ENCODE results near the gene BTBD1.
"Not testable (repeated sequence)": the region's sequence is repeated elsewhere in the genome, so short reads cannot be mapped to it uniquely, and the experiment has no call there.

The BTBD1 gene

GRCh38 chr15:83057002-83057401 is 10.1 kb downstream of the BTBD1 start:
- no peak for DNase-seq (ENCODE audit: low read depth)

GRCh38 chr15:83053151-83053550 is 13.9 kb downstream of the BTBD1 start:
- no peak for DNase-seq (ENCODE audit: low read depth)

- DNase-seq (ENCODE audit: low read depth) = no peak
Measured at GRCh38 chr15:83046558-83047127, 20.4 kb downstream of the BTBD1 start.

- no peak for DNase-seq (ENCODE audit: low read depth)
Measured at GRCh38 chr15:83044156-83044555, 22.9 kb downstream of the BTBD1 start.

GRCh38 chr15:83039206-83039605 is 27.8 kb downstream of the BTBD1 start:
- no peak for DNase-seq (ENCODE audit: low read depth)

- DNase-seq (ENCODE audit: low read depth) = no peak
Measured at GRCh38 chr15:83036253-83036652, 30.8 kb downstream of the BTBD1 start.

- not testable (repeated sequence) for DNase-seq (ENCODE audit: low read depth)
Measured at GRCh38 chr15:83031234-83031633, 35.8 kb downstream of the BTBD1 start.

GRCh38 chr15:83030021-83030420 is 37.0 kb downstream of the BTBD1 start:
- no peak for DNase-seq (ENCODE audit: low read depth)

GRCh38 chr15:83018436-83018835 is 48.6 kb downstream of the BTBD1 start:
- no peak for DNase-seq (ENCODE audit: low read depth)

GRCh38 chr15:83016906-83017305 is 50.1 kb downstream of the BTBD1 start:
- DNase-seq (ENCODE audit: low read depth) = no peak

GRCh38 chr15:83015361-83015760 is 51.7 kb downstream of the BTBD1 start:
- no peak for DNase-seq (ENCODE audit: low read depth)

GRCh38 chr15:83014205-83014653 is 52.8 kb downstream of the BTBD1 start:
- no peak for DNase-seq (ENCODE audit: low read depth)

GRCh38 chr15:83012636-83013035 is 54.4 kb downstream of the BTBD1 start:
- DNase-seq (ENCODE audit: low read depth) = no peak

GRCh38 chr15:83012076-83012426 is 55.0 kb downstream of the BTBD1 start:
- no peak for DNase-seq (ENCODE audit: low read depth)

- peak; percentile 74 for DNase-seq (ENCODE audit: low read depth)
Measured at GRCh38 chr15:83011271-83012075, 55.6 kb downstream of the BTBD1 start, which contains the start of gene C15orf40. Gene C15orf40, minus strand, starts transcription at chr15:83011639. Its CDS starts 32 bp downstream, at chr15:83011607.

- peak; percentile 59 for DNase-seq (ENCODE audit: low read depth)
Measured at GRCh38 chr15:83010709-83011270, 56.3 kb downstream of the BTBD1 start.

- DNase-seq (ENCODE audit: low read depth) = not testable (repeated sequence)
Measured at GRCh38 chr15:83000672-83001031, 66.4 kb downstream of the BTBD1 start.

- no peak for DNase-seq (ENCODE audit: low read depth)
Measured at GRCh38 chr15:82999905-83000671, 67.0 kb downstream of the BTBD1 start.

GRCh38 chr15:82999426-82999825 is 67.6 kb downstream of the BTBD1 start:
- no peak for DNase-seq (ENCODE audit: low read depth)

GRCh38 chr15:82995938-82996337 is 71.1 kb downstream of the BTBD1 start:
- DNase-seq (ENCODE audit: low read depth) = no peak

GRCh38 chr15:82995076-82995475 is 72.0 kb downstream of the BTBD1 start:
- no peak for DNase-seq (ENCODE audit: low read depth)

GRCh38 chr15:82993144-82993543 is 73.9 kb downstream of the BTBD1 start:
- no peak for DNase-seq (ENCODE audit: low read depth)

Data from activated T-helper 9 cell treated with anti-CD3 and anti-CD28 coated beads, Interleukin-2, amount 50 U/mL, for 16 hours (primary cell).